Raji (cell line): ENCODE results near the gene PYY.

Experiments used
- POLR2A ChIP-seq: IDR thresholded peaks from 2 replicates; pipeline ENCODE4 v1.6.1; 2011; ENCODE audit warnings: low read depth, low read length, control low read depth; ENCODE audit not compliant: insufficient read depth

Gene PYY

GRCh38 chr17:43935204-43935925 is 18.4 kb downstream of the PYY start:
- TF ChIP-seq POLR2A = no peak

DNA sequence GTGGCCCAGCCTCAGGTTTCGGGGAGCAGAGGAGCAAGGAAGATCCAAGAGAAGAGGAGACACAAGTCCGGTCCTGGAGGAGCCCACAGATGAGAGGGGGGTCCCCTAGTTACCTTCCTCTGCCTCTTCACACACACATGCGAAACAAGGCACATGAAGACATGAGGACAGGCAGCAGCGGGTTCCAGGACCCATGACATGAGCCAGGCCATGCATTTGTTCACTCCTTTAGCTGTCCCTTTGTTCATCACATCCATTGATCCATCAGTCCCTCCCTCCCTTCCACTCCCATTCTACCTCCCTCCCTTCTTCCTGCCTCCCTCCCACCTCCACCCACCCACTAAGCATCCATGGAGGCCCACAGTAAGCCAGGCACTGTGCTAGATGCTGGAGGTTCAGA is 20.8 kb downstream of the PYY start:
- no peak for TF ChIP-seq POLR2A

GRCh38 chr17:43932357-43932756 is 21.4 kb downstream of the PYY start:
- no peak for TF ChIP-seq POLR2A

DNA sequence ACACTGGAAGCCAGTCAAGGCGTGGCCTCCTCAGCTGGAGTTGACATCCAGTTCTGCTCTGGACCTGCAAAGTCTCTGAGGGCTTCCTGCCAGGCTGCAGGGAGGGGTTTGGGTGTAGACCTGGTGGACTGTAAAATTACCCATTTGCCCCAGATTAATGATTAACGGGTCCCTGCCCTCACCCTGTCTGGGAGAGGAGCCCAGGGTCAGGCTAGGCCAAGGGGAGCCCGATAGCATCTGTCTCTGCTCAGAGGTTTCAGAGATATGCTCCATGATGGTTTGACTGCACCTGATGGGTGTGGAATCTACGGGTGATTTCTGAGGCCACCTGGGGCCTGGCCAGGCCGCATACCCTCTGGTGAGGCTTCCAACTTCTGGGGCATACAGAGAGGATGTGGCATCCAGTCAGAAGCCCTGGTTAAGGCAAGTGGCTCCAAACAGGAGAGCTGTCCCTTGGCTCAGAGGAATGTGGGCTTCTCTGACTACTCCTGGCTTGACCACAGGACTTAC is 22.6 kb downstream of the PYY start:
- no peak for TF ChIP-seq POLR2A

DNA sequence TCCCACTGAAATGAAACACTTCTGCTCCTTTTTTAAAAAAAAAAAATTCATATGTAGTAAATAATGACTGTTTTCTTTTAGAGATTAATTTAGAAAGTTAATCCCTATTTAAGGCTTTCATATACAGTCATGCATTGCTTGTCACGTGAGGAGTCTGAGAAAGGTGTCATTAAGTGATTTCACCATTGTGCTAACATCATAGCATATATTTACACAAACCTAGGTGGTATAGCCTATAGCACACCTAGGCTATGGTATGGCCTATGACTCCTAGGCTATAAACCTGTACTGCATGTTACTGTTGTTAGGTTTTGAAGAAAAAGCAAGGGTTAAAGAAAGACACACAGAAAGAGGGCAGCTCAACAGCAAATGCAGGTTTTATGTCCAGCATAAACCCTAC is 25.1 kb downstream of the PYY start:
- no peak for TF ChIP-seq POLR2A

DNA sequence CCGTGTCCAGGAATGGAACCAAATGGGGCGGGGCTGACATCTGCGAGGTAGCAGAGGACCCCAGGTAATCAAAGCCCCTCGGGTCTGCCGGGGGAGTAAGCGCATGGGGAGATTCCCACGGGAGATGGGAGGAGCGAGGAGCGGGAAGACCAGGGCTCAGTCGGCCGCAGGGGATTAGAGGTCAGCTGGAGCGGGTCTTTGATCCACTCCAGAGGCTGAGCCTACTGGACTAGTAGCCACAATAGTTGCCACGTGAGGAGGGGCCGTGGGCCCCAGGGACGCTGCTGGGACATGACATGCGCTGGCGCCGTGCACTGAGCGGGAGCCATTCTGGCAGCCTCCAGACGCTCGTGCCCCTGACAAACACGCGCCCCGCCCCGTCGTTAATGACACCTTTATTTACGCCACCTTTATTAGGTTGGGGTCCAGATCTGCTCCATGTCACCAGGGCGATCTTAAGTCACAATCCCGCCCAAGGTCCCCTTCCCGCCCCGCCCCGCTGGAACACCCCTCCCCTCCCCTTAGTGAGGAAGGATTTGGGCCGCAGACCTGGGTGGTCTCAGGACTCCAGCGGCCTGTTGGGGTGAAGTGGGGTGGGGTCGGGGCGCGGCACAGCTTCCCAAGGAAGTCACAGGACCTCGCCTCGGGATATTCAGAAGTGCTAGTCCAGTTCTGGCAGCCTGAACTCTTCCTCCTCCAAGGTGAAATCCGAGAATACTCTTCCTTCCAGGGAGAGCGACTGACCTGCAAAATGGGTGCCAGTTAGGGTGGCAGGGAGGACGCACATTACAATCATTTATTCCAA is 26.5 kb downstream of the PYY start:
- TF ChIP-seq POLR2A = no peak

DNA sequence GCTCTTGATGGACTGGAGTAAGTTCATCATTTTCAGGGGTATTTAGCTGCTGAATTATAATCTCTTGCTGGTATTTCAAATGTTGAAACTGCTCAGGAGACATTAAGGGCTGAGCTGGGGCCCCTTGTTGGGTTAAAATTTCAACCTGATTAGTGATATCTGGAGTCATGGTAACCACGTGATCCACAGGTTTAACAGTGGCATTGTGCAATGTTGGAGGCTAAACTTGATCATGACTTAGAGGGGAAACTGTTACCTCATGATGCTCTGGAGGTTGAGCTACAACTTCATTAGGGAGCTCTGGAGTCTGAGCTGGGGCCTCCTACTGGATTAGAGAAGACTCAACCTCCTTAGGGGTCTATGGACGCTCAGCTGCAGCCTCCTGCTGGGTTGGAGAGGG is 29.2 kb downstream of the PYY start:
- no peak for TF ChIP-seq POLR2A

DNA sequence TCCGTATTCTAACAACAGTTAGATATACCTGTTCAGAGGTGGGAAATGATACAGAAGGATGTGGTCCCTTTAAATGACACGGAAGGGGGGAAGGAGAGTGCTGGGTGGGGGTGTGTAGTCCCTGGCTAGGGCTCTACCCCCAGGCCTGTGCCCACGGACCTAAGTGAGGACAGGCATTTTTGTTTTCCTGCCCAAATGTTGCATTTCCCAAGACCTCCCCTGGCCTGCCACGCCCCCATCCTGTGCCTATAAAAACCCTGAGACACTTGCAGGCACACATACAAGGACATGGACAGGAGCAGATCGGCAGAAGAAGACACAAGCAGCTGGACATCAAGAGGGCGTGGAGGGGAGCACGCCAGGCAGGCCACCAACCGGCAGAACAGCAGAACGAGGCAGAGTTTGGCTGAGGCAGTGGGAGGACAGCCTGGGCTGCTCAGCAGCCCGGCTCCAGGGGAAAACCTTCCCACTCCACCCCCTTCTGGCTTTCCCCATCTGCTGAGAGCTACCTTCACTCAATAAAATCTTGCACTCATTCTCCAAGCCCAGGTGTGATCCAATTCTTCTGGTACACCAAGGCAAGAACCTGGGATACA is 33.1 kb downstream of the PYY start:
- TF ChIP-seq POLR2A = no peak

DNA sequence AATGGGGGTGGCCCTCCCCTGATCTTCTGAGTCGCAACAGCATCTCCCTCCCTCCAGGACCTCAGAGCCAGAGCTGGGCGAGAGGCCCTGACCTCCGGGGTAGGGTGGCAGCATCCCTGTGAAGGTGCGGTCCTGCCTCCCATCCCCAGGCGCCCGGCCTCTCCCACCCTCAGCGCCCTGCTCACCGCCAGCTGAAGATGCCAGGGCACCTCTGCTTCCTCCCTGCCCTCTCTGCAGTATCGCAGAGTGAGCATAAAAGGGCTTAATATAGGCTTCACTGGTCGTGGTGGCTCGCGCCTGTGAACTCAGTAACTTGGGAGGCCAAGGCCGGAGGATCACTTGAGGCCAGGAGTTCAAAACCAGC is 35.7 kb downstream of the PYY start:
- no peak for TF ChIP-seq POLR2A

GRCh38 chr17:43917348-43918025 is 36.3 kb downstream of the PYY start:
- no peak for TF ChIP-seq POLR2A

DNA sequence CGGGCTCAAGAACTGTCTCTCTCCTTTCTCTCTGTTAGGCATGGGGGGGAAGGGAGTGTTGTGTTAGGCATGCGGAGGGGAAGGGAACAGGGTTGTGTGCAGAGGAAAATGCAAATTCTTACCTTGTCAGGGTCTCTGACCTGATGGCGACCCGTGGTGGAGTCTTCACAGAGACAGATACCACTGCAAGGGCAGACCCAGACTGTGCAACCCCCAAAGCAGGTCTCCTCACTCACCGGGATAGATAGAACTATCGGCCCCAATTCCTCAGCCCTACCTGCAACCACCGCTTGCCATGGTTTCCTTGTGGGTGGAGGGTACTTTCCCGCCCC is 36.8 kb downstream of the PYY start:
- TF ChIP-seq POLR2A = no peak

DNA sequence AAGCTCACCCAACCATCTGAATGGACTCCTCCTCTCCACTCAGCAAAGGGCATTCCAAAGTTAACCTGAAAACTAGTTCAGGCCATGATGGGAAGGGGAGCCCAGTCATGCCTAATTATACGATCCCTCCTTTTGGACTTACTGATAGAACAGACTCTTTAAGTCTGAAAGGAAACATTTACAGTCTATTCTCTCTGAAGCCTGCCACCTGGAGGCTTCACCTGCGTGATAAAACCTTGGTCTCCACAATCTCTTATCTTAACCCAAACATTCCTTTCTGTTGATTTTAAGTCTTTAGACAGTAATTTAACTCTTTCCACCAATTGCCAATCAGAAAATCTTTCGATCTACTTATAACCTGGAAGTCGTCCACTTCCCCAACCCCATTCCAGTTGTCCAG is 37.4 kb downstream of the PYY start:
- no peak for TF ChIP-seq POLR2A

DNA sequence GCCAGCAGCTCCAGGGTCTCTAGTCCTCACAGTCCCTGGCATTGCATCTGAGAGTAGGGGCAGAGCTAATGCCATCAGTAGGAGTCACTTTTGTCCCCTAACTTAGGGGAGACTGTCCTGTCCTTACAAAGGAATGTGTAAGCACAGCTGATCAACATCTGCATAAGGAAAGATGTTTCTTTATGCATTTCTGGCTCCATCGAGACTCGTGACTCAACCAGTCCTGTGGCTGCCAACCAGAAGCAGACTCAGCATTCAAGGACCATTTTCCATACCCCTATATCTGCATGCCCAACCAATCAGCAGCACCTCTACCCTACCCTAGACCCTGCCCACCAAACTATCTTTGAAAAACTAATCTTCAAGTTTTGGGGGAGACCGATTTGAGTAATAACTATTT is 38.2 kb downstream of the PYY start:
- TF ChIP-seq POLR2A = no peak

DNA sequence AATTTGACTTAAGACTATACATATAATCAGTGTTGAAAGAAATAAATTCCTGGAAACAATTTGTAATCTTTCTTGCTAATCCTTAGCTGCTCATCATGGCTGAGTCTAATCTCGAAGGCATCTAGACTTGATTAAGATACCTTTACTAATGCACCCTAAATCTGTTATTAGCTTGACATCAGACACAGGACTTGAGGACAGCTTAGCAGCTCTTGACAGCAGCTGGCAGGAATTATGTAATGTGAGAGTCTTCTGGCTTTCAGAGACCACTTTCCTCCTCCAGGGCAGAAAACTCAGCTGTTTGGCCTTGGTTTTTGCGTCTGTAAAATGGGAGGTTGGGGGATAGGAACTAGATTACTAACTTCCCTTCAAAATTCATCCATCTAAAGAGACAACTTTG is 39.3 kb downstream of the PYY start:
- no peak for TF ChIP-seq POLR2A

- no peak for TF ChIP-seq POLR2A
Measured at GRCh38 chr17:43913584-43913983, 40.2 kb downstream of the PYY start.
